ENCODE measurements around the gene ZNF536. TPM values are rescaled to one million over a fixed set of nuclear protein-coding genes. Genes with fewer than 3 reads are reported as not detected.
"Not testable (repeated sequence)": the region's sequence is repeated elsewhere in the genome, so short reads cannot be mapped to it uniquely, and the experiment has no call there.

The ZNF536 gene
- total RNA-seq, 1 donor from 2014 or later, result not detected

DNA sequence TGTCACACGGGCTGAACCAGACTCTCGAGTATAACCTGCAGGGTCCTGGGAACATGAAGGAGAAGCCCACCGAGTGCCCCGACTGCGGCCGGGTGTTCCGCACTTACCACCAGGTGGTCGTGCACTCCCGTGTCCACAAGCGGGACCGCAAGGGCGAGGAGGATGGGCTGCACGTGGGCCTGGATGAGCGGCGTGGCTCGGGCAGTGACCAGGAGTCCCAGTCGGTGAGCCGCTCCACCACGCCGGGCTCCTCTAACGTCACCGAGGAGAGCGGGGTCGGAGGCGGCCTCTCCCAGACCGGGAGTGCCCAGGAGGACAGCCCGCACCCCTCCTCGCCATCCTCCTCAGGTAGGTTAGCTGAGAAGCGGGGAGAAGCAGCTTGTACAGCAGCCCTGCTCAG, 73.2 kb downstream of the ZNF536 start:
- intact Hi-C loops (cut with micrococcal nuclease), result no loop called here

DNA sequence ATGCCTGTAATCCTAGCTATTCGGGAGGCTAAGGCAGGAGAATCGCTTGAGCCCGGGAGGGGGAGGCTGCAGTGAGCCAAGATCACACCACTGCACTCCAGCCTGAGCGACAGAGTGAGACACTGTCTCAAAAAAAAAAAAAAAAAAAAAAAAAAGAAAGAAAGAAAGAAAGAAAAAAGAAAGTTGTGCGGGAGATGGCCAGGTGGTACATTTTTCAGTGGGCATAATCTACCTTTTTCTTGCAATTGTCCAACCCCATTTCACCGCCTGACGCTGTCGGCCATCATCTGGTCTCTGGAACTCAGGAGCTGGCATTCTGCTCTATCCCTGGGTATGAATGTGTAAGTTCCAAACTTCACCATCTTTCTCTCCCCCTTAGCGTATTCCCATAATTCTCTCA, 73.9 kb downstream of the ZNF536 start:
- intact Hi-C loops (cut with micrococcal nuclease), result not testable (repeated sequence)

DNA sequence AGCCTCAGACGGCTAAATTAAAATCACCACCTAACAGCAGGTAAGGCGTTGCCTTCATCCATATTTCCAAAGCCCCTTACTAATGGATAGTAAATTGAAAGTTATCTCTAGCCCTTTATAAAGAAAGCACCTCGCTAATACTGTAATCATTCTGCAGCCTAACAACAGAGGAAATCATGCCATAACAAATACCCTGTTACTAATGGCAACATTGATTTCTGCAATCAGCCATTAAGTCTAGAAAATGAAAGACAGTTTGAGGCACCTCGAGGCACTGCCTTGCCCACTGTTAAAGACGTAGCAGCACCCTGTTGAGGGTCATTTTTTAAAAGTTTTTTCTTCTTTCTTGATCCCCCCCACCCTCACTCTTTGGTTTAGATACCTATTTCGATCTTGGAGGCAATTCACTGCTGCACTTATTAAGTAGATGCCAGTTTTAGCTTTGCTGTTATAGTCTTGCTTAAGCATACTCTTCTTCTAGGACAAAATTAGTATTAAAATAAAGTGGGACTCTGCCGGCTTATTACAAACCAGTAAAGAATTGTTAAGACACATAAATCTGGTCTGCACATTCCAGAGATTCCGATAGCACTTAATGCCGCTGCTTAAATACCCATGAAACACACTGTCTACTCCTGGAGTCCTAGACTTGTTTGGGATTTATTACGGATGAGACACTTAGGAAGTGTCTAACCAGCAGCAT, 74.8 kb downstream of the ZNF536 start:
- intact Hi-C loops (cut with micrococcal nuclease), result no loop called here

DNA sequence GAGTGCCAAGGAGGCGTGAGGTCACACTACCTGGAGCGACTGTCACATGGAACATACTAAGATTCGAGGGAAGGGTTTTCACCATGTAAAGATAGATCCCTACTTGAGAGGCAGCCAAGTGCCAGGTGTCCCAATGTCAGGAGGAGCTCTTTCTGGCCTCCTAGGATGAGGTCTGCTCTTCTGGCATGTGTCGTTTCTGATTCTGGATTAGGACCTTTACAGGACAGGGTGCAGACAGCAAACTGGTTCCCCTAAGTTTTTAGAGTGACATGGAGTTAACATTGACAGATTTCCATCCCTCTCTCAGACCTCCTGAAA, 75.3 kb downstream of the ZNF536 start:
- intact Hi-C loops (cut with micrococcal nuclease), result no loop called here

DNA sequence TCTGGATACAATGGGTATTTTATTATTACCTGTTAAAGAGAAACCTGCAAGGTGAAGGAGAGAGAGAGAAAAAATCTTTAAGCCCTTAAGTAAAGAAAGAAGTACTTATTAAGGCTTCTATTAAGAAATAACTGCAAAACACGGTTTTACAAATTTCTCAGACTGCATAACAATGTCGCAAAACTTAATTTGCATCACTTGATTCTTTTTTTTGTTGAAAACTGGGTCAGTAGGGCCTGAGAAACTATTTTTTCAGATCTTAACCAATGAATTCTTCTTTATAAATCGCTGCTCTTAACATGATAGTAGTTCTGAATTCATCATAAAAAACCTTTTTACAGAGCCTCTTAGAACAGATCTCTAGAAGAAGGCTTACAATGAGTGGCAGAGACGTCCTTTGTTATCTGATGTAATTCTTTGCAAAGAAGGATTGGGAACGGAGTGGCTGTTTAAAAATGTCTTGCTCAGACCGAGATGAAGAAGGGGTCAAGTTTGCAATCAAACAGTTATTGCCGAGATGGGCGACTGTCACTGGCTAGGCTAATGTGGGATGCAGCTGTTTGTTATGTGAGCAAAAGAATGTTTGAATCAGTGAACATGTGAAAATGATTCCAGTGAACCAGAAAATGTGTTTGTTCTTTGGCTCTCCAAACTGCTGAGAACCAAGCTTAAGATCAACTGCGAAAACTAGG, 76.3 kb downstream of the ZNF536 start:
- intact Hi-C loops (cut with micrococcal nuclease), result no loop called here

DNA sequence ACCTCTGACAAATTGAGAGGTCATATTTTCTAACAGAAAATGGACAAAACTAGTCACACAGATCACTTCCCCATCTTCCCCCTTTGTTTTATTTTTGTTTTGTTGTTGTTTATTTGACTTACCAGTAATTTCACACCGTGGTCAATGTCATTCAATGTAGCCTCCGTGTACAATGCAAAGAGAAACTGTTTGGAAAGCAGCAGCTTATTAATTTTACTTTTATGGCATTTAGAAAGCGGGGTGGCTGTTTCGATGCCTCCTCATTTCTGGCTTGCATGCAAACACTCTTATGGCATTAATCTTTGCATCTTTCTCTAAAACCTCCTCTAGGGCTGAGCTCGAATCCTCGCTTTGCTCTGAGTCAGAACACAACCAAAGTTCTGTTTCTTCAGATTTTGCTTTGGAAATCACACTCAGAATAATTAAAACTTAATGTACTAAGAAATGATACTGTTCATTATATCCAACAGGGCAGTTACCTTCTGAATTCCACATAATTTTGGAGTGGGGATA, 77.0 kb downstream of the ZNF536 start:
- intact Hi-C loops (cut with micrococcal nuclease), result no loop called here

DNA sequence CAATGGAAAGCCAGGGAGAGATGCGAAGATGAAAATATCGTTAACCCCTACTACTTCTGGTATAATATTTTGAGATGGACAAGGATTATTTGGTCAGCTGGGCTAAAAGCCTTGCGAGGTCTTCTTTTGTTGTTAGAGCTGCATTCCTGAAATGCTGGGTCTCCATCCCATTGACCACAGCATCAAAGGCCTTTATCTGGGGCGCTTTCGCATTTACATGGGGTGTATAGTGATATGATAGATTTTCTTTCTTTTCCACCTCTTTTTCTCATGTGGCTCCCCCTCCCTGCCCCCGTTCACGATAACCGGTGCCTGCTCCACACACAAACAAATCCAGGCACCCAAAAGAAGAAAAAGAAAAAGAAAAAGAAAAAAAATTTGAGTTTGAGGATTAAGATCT, 77.5 kb downstream of the ZNF536 start:
- intact Hi-C loops (cut with micrococcal nuclease), result no loop called here

DNA sequence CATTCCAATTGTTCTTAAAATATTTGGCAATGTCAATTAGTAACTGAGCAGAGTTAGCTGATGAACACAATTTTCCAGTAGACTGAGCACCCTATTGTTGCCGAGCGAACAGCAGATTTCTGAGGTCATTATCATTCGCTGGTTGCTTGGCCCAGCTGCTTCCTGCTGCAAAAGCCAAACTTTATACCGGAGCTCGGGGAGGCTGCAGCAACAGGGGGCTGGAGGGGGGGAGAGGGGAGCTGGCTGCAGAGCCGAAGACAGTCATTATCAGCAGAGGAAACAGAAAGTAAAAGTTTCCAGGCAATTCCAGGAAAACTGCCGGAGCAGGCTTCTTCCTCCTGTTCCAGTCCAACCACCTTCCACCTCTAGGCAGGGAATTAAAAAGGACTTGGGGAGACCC, 77.9 kb downstream of the ZNF536 start:
- intact Hi-C loops (cut with micrococcal nuclease), result no loop called here

DNA sequence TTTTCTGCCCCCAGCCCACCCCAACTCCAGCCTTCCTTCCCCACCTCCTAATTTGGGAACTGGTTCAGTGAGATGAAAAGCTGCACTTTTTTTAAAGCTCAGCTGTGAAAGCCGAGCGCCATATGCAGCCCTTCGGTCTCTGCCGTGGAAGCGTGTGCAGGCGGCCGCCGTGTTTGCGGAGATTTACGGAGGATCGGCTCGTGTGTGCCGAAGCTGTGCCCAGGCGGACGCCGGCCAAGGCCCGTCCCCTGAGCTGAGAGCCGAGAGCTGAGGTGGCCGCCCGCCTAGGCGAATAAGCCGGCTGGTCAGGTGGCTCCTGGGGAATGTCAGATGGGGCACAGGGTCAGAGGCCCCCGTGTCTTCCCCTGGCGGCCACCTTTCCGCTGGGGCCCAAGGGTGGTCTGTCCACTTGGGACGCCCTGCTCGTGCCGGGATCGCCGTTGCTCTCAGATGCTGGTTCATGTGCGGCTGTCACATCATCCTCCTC, 78.7 kb downstream of the ZNF536 start:
- intact Hi-C loops (cut with micrococcal nuclease), result no loop called here

DNA sequence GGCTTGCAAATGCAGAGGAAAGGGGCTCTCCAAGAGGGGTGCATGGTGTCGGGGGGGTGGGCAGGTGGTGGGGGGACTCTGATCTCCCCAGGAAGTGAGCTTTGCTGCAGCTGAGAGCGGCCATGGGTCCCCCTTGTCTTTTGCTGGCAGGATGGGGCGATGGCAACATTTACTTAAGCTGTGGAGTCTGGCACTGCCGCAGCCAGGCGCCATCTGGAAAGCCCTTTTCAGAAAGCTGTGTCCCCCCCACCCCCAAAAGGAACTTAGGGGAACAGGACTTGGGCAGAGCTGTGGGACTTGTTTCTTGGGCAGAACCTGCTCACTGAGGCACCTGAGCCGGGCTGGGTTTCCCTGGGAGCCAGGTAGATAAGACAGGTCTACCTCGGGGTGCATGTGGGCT, 80.7 kb downstream of the ZNF536 start:
- intact Hi-C loops (cut with micrococcal nuclease), result no loop called here

DNA sequence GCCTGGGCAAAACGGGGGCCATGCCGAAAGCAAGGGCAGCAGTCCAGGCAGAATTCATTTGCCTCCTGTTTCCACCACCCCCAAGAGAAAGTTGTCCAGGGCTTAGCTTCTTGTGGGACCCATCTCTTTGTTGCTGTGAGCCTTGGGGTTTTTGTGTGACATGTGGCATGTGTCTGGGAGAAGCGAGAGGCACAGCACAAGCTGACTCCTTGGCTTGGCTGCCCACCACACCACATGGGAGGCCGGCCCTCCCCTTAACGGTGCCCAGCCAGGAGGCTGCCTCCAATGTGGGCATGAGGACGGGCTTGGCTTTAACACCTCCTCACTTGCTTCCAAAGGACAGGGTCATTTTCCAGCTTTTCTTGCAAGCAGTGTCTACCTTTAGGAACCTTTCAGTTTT, 81.6 kb downstream of the ZNF536 start:
- intact Hi-C loops (cut with micrococcal nuclease), result no loop called here

DNA sequence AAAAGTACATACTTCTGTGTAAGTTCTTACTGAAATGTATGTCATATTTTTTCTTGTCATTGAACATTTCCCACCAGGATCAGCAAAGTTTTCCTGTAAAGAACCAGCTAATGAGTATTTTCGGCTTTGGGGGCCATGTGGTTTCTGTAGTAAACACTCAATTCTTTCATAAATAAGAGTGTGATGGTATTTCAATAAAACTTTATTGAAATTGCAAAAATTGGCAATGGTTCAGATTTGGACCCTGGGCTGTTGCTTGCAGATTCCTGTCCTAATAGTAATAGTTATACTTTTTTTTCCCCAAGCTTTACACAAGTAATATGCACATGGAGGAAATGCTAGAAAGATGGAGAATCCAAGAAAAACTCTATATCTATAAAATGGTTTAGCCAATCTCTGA, 83.7 kb downstream of the ZNF536 start:
- intact Hi-C loops (cut with micrococcal nuclease), result no loop called here

DNA sequence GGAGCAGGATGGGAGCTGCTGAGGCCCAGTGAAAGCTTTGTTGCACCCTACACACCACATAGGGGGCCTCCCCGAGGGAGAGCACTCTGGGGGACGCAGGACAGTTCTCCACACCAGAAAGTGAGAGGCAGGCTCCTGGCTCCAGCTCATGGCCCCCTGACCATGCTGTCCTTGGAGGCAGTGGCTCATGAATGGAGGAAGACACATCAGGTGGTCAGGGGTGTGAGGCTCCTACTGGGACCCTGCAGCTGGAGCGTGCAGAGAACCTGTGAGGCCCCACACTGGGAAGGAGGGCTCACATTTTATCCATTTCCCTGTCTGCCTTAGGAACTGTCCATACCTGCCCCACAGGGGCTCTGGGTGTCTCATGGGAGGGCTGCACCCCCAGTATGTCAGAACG, 85.3 kb downstream of the ZNF536 start:
- intact Hi-C loops (cut with micrococcal nuclease), result no loop called here

DNA sequence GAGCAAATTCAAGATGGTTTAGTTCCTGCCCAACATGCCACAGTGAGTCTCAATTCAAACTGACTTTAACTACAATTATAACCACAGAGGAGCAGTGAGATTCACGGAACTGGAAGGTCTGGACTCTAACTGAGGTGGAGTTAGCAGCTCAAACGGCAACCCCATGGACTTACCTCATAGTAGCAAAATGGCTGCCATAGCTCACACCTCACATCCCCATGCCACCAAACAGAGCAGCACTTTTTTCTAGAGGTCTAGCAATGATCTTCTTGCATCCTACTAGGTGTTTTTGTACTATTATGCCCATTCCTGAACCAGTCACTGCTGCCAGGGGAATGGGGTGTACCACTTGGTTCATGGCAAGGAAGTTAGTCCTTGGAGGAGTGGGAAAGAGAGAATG, 87.7 kb downstream of the ZNF536 start:
- intact Hi-C loops (cut with micrococcal nuclease), result no loop called here

DNA sequence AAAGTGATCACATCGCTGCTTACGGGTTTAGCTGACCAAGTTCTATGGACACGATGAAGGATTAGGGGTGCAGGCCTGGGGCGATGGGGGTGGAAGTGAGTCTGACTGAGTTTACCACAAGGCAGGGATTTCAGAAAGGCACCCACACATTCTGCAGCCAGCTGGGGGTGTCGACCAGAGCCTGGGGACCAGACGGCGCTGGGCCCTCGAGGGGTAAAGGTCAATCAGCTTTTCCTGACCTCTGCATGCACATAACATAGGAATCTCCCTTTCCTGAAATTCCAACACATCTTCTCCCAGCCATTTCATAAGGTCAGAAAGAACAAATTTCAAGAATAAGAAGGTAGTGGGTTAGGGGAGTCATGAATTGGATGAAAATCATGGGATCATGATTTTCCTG, 92.0 kb downstream of the ZNF536 start:
- intact Hi-C loops (cut with micrococcal nuclease), result no loop called here

DNA sequence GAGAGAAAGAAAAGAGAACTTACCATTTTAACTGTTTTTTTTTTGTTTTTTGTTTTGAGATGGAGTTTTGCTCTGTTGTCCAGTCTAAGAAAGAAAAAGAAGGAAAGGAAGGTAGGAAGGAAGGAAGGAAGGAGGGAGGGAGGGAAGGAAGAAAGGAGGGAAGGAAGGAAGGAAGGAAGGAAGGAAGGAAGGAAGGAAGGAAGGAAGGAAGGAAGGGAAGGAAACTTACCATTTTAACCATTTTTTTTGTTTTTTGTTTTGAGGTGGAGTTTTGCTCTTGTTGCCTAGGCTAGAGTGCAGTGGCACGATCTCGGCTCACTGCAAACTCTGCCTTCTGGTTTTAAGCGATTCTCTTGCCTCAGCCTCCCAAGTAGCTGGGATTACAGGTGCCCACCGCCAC, 94.4 kb downstream of the ZNF536 start:
- intact Hi-C loops (cut with micrococcal nuclease), result not testable (repeated sequence)

DNA sequence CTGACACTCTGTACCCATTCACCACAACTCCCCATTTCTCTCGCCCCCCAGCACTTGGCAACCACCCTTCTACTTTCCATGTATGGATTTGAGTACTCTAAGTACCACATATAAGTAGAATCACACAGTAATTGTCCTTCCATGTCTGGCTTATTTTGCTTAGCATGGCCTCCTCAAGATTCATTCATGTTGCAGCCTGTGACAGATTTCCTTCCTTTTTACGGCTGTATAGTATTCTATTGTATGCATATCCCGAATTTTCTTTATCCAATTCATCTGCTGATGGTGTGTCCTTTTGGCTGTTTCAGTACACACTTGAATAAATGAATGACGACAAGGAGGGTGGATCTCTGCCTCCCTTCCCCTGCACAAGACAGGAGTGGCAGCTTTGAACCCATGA, 95.1 kb downstream of the ZNF536 start:
- intact Hi-C loops (cut with micrococcal nuclease), result no loop called here

DNA sequence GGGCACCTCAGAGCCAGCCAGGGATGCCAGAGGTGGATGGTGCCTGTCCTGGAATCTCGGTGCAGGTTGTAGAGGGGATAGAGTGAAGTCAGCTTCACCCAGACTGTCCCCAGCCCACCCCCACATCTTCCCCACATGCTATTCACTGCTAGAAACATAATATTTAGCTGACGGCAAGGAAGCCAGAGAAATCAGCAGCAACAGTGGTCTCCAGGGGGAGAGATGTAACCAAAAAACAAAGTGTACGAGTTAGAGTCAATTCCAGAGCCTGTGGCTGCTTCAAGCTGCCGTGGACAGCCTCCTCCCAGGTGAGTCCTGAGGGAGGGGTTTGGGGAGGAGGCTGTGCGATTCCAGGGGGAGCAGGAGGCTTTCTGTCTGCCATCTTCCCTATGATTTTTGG, 97.6 kb downstream of the ZNF536 start:
- intact Hi-C loops (cut with micrococcal nuclease), result no loop called here

DNA sequence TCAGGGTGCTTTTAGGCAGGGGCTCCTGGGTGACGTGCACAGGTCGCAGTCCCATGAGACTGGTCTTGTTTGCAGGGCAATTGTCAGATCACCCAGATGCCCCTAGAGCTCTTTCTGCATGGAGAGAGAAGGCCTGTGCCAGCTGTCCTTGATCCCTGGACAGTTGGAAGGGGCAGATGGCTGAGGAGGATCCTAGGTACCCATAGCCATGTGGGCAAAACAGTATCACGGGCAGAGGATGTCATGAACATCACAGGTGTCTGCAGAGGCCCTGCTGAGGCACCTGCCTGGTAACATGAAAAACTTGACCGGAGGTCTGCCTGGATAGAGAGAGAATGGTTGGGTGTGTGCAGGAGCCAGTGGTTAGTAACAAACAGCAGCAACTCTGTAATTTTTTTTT, 99.3 kb downstream of the ZNF536 start:
- intact Hi-C loops (cut with micrococcal nuclease), result no loop called here

DNA sequence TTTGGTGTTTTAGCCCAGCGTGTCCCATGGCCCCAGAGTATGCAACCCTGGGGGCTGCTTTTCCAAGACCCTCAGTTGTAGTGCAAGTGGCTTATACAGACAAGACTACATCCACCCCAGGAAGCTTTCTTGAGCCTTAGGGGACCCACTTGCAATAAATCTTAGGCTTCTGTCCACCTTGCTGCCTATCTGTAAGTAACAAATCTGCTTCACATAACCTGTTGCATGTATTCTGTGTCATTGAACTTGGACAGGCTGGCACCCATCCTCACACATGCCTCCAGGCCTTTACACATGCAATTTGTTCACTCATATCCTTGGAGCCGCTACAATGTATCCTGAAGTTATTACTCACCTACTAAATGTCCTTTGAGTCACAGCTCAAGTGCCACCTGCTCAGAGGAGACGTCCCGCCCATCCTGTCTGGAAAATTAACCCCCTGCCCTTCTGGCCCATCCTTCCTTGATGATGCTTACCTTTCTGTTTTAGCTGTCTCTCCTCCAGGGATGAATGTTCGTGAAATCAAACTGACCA, 101.2 kb downstream of the ZNF536 start:
- intact Hi-C loops (cut with micrococcal nuclease), result no loop called here

DNA sequence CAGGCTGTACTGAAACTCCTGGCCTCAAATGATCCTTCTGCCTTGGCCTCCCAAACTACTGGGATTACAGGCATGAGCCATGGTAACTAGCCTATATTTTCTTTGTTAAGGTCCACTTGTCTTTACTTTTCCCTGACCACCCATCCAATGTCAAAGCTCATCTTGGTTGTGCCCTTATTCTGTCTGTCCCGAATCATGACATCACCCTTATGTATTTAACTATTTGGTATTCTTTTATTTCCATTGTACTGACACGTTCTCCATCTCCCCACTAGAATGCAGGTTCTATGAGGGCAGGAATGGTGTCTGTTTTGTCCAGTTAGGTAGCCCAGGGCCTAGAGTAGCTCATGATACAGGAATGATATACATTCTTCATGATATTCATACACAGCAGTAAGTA, 104.8 kb downstream of the ZNF536 start:
- intact Hi-C loops (cut with micrococcal nuclease), result no loop called here

DNA sequence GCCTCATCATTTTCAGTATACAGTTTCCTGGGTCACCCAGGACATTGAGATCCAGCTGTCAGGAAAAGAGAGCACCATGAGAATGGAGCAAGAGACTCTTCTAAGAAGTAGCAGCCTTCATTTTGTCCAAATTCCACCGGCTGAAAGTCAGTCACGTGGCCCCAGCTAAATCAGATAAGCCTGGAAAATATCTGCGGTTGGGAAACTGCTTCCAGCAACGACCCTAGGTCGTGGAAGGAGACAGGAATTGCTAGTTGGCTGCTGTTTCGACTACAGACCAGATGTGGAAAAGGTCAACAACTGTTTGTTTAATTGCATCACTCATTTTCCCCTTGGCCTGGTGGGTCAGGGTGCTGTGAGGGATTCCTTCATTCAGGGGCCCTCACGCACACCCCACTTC, 107.0 kb downstream of the ZNF536 start:
- intact Hi-C loops (cut with micrococcal nuclease), result no loop called here

DNA sequence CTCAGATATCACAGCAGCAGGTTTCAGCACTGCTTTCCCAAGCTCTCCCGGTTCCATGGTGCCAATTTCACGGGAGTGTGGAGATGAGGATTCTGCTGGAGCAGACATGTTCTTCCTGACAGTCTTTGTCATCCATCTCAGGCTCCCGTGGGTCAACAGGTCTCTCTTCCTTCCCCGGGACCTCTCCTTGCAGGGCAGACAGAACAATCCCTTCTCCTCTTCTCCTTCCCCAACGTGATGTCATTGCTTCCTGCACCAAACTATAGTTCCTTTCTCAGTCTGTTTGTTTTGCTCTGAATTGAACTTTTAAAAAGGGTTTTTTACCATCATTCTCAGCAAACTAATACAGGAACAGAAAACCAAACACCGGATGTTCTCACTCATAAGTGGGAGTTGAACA, 107.9 kb downstream of the ZNF536 start:
- intact Hi-C loops (cut with micrococcal nuclease), result no loop called here
